ENCODE measurements around the gene HLA-DPA1. TPM values are rescaled to one million over a fixed set of nuclear protein-coding genes. Genes with fewer than 3 reads are reported as not detected.

The HLA-DPA1 gene
- total and polyA plus RNA-seq, 9 donors = 11.4 to 18.7 (median 14.6) TPM

DNA sequence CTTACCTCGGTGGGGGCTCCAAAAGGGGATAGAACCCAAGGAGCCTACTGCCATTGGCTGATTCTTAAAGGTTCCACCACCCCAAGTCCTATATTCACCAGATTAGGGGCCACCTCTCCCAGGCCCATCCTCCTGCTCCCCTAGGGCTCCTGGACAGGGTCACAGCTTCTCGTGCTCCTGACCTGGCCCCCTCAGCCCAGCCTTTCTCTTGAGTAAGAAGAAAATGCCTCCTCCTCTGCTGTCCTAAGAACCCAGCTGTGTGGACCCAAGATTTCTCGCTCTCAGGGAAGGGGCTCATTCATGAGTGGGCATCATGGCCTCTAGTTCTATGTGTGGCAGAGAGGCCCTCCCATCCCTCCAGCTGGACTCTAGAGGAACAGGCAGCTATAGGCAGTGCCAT lies 18.9 kb upstream of the HLA-DPA1 start:
- 100% methylated on average over 2 of the region's 3 CpGs for WGBS (ENCODE audit: insufficient coverage)
- no peak overlapping the region for H3K27ac ChIP-seq (ENCODE audit: low read length)
- no peaks in the 10 kb centered on the region for H3K4me1 ChIP-seq (ENCODE audit: control insufficient read depth, insufficient read depth, low read length)
- H3K36me3 ChIP-seq (ENCODE audit: control insufficient read depth, insufficient read depth, low read length) = no peaks in the 10 kb centered on the region
- peaks cover 5% of the 10 kb centered on the region for H3K27me3 ChIP-seq (ENCODE audit: control insufficient read depth, insufficient read depth, low read length)
- H3K4me3 ChIP-seq (ENCODE audit: low read length) = no peak overlapping the region
- DNase-seq = no peak
- H3K9me3 ChIP-seq (replicated peaks; ENCODE audit: control insufficient read depth, low read depth, low read length) = no peaks in the 10 kb centered on the region

DNA sequence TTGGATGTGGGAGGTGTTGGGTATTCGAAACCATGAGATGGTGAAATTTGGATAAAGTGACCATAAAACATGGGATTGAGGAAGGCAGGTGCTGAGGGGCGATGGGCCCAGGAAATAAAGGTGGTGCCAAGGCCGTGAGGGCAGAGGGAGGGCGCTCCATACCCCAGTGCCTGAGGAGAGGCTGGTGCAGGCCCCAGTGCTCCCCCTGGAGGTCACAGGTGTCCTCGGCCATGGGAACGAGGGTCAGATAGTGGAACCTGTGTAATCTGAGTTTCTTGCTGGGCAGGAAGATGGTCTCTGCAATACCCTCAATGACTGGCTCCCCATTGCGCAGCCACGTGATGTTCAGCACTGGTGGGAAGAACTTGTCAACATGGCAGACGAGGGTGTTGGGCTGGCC lies 18.5 kb upstream of the HLA-DPA1 start:
- Histone ChIP-seq H3K36me3 (ENCODE audit: control insufficient read depth, insufficient read depth, low read length) (no peaks in the 10 kb centered on the region), H3K27me3 (ENCODE audit: control insufficient read depth, insufficient read depth, low read length) (peaks cover 4% of the 10 kb centered on the region), H3K4me1 (ENCODE audit: control insufficient read depth, insufficient read depth, low read length) (no peaks in the 10 kb centered on the region), H3K9me3 (replicated peaks; ENCODE audit: control insufficient read depth, low read depth, low read length) (no peaks in the 10 kb centered on the region), H3K27ac (ENCODE audit: low read length) (no peak overlapping the region), H3K4me3 (ENCODE audit: low read length) (no peak overlapping the region)
- 30% methylated on average over 9 of the region's 9 CpGs for WGBS (ENCODE audit: insufficient coverage)
- no peak for DNase-seq

DNA sequence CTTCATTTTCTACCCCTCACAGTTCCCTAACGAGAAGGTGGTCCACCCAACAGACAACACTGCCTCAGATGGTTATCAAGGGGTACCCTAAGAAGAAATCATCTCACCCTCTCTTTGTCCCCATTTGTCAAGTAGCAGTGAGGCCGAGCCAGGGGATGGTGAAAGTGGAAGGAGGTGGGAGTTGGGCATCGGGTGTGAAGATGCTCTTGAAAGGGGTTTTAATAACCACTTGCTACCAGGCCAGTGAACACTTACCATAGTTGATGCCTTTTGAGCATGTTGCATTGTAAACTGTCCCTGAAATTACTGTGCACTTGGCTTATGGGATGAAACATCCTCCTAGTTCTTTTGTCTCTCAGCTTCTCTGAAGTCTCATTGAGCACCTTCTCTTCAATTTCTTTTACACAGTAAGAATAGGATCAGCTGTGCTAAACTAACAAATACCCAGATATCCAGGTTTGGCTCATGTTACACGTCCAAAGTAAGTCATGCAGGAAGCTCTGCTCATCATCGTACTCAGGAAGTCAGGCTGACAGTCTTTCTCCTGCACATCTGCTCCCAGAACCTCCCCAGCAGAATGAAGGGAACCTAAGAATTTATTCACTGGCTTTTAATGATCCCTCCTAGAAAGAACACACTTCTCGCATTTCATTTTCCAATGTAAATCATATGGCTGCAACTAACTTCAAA lies 15.6 kb upstream of the HLA-DPA1 start:
- H3K36me3 ChIP-seq (ENCODE audit: control insufficient read depth, insufficient read depth, low read length) = peaks cover 2% of the 10 kb centered on the region
- no peak overlapping the region for H3K27ac ChIP-seq (ENCODE audit: low read length)
- H3K4me1 ChIP-seq (ENCODE audit: control insufficient read depth, insufficient read depth, low read length) = no peaks in the 10 kb centered on the region
- H3K9me3 ChIP-seq (replicated peaks; ENCODE audit: control insufficient read depth, low read depth, low read length) = no peaks in the 10 kb centered on the region
- 6% methylated on average over 2 of the region's 6 CpGs for WGBS (ENCODE audit: insufficient coverage)
- no peak overlapping the region for H3K4me3 ChIP-seq (ENCODE audit: low read length)
- H3K27me3 ChIP-seq (ENCODE audit: control insufficient read depth, insufficient read depth, low read length) = peaks cover 3% of the 10 kb centered on the region
- no peak for DNase-seq

DNA sequence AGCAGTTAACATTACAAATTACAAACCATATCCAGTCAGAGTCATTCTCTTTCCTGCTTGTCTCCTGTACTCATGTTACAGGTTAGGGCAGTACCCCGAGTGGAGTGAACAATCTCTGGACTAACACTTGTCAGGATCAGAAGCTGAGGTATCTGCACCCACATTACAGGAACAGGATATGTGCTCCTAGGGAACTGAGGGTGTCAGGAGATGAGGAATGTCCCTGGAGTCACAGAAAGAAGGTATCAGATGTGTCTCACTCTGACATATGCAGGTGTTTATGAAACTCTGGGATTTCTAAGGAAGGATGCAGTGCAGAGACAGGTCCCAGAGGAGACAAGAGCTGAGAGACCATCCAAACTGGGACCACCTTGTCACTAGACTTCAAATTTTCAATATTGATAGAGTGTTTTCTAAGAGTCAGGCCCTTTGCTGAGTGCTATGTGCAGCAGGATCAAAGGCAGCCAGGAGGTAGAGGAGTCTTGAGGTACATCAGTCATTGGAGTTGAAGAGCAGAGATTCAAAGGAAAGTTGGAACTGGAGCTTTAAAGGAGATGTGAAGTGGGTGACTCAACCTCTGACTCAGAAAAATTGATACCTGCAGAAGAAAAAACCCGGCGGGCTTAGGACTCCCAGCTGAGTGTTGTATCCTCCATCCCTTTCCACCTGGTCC lies 14.9 kb upstream of the HLA-DPA1 start:
- Histone ChIP-seq H3K4me1 (ENCODE audit: control insufficient read depth, insufficient read depth, low read length) (no peaks in the 10 kb centered on the region), H3K36me3 (ENCODE audit: control insufficient read depth, insufficient read depth, low read length) (peaks cover 2% of the 10 kb centered on the region), H3K27me3 (ENCODE audit: control insufficient read depth, insufficient read depth, low read length) (peaks cover 4% of the 10 kb centered on the region), H3K4me3 (ENCODE audit: low read length) (no peak overlapping the region), H3K9me3 (replicated peaks; ENCODE audit: control insufficient read depth, low read depth, low read length) (no peaks in the 10 kb centered on the region), H3K27ac (ENCODE audit: low read length) (no peak overlapping the region)
- WGBS (ENCODE audit: insufficient coverage) = 20% methylated on average over 1 of the region's 3 CpGs
- no peak for DNase-seq

DNA sequence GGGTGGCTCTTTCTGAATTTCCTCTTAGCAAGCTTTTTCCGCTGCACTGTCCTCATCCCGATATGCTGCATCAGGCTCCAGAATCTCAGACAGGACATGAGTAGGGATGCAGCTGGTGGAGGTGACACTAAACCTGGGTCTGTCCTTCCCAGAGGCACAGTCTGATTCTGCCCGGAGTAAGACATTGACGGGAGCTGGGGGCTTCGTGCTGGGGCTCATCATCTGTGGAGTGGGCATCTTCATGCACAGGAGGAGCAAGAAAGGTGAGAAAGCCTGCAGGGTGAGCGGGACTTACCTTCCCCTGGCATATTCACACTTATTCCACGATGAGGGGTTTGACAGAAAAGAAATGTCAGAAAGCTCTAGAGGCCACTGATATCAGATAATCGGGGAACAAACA lies 12.2 kb upstream of the HLA-DPA1 start:
- whole genome bisulfite sequencing (ENCODE audit: insufficient coverage) = 77% methylated on average over 4 of the region's 8 CpGs
- no peak overlapping the region for H3K27ac ChIP-seq (ENCODE audit: low read length)
- H3K4me3 ChIP-seq (ENCODE audit: low read length) = no peak overlapping the region
- peaks cover 4% of the 10 kb centered on the region for H3K4me1 ChIP-seq (ENCODE audit: control insufficient read depth, insufficient read depth, low read length)
- no peak for DNase-seq
- peaks cover 15% of the 10 kb centered on the region for H3K27me3 ChIP-seq (ENCODE audit: control insufficient read depth, insufficient read depth, low read length)
- peaks cover 2% of the 10 kb centered on the region for H3K36me3 ChIP-seq (ENCODE audit: control insufficient read depth, insufficient read depth, low read length)
- H3K9me3 ChIP-seq (replicated peaks; ENCODE audit: control insufficient read depth, low read depth, low read length) = no peaks in the 10 kb centered on the region

DNA sequence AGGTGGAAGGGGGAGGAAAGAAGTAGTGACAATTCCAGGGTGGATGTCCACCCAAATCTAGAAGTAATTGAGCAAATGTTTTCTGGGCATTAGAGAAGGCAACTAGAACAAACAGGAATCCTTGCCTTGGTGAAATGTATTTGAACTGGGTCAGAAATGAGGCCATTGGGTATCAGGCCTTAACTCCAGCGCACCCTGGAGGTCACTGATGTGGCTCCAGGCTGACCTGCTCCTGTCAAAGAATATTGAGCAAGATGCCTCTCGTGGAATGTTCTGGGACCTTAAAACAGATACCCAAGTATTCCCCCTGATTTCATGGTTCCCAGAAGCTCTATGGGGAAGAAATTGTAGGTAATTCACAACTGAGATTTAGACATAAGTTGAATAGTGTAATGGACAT lies 9.3 kb upstream of the HLA-DPA1 start:
- peaks cover 2% of the 10 kb centered on the region for H3K36me3 ChIP-seq (ENCODE audit: control insufficient read depth, insufficient read depth, low read length)
- WGBS (ENCODE audit: insufficient coverage) = no CpG with 5 or more reads among the region's 2 CpGs
- no peaks in the 10 kb centered on the region for H3K9me3 ChIP-seq (replicated peaks; ENCODE audit: control insufficient read depth, low read depth, low read length)
- H3K27me3 ChIP-seq (ENCODE audit: control insufficient read depth, insufficient read depth, low read length) = peaks cover 29% of the 10 kb centered on the region
- no peak overlapping the region for H3K4me3 ChIP-seq (ENCODE audit: low read length)
- no peak overlapping the region for H3K27ac ChIP-seq (ENCODE audit: low read length)
- peaks cover 6% of the 10 kb centered on the region for H3K4me1 ChIP-seq (ENCODE audit: control insufficient read depth, insufficient read depth, low read length)
- DNase-seq = peak; percentile 28

DNA sequence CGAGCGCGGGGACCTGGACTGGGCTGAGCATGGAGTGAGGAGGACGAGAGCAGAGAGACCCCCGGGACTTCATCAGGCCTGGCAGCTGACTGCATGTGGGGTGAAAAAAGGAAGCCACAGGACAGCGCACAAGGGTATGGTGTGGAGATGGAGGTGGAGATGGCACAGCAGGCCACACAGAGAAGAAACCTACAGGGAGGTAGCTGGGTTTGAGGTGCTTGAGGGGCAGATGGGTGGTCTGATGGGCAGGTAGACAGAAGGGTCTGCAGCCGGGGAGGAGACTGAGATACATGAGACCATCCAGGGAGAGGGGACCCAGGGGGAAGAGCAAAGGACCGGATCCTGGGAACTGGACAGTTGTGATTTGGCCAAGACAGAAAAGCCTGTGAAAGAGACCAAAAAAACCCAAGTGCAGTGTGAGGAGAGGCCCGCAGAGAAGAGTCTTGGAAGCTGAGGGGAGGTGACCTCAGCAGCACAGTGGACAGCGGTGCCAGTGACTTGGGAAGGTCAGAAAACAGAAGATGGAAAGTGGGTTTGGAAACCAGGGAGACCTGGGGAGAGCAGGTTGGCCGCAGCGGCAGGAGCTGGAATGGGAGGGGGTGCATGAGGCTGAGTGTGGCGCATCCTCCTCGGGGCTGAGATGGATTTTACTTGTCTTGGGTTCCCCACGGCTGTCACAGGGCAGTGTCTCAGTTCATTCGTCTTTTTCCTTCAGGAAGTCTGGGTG lies 7.8 kb upstream of the HLA-DPA1 start:
- peaks cover 29% of the 10 kb centered on the region for H3K27me3 ChIP-seq (ENCODE audit: control insufficient read depth, insufficient read depth, low read length)
- H3K36me3 ChIP-seq (ENCODE audit: control insufficient read depth, insufficient read depth, low read length) = peaks cover 2% of the 10 kb centered on the region
- no peaks in the 10 kb centered on the region for H3K9me3 ChIP-seq (replicated peaks; ENCODE audit: control insufficient read depth, low read depth, low read length)
- H3K4me1 ChIP-seq (ENCODE audit: control insufficient read depth, insufficient read depth, low read length) = peaks cover 6% of the 10 kb centered on the region
- 50% methylated on average over 16 of the region's 16 CpGs for WGBS (ENCODE audit: insufficient coverage)
- H3K4me3 ChIP-seq (ENCODE audit: low read length) = peak overlapping the region; percentile 25
- peak; percentile 9 for DNase-seq
- H3K27ac ChIP-seq (ENCODE audit: low read length) = no peak overlapping the region

DNA sequence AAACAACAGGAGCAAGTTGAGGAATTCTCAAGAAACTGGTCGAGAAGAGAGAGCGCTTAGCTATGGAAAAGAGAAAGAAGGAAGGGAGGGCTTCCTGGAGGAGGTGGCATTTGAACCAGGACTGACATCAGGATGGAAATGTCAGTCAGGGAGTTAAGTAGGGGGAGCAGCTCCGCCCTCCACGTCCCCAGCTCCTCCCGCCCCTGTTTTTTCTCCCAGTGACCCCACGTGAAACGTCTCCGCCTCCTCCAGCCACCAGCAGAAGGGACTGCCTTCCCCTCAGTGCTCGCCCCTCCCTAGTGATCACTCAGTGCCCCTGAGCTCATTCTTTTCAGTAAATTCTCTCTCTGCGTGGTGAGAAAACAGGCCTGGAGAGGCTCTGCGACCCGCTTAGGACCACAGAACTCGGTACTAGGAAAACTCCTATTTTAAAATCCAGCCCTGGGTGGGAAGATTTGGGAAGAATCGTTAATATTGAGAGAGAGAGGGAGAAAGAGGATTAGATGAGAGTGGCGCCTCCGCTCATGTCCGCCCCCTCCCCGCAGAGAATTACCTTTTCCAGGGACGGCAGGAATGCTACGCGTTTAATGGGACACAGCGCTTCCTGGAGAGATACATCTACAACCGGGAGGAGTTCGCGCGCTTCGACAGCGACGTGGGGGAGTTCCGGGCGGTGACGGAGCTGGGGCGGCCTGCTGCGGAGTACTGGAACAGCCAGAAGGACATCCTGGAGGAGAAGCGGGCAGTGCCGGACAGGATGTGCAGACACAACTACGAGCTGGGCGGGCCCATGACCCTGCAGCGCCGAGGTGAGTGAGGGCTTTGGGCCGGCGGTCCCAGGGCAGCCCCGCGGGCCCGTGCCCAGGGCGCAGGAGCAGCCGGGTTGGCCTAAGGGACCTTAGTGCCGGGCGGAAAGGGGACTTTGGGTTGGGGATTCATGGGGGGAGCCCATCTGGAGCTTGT lies 7.0 kb upstream of the HLA-DPA1 start:
- H3K4me3 ChIP-seq (ENCODE audit: low read length) = peak overlapping the region; percentile 25
- DNase-seq = peak; percentile 81
- peaks cover 30% of the 10 kb centered on the region for H3K27me3 ChIP-seq (ENCODE audit: control insufficient read depth, insufficient read depth, low read length)
- 8% methylated on average over 38 of the region's 49 CpGs for WGBS (ENCODE audit: insufficient coverage)
- H3K4me1 ChIP-seq (ENCODE audit: control insufficient read depth, insufficient read depth, low read length) = peaks cover 6% of the 10 kb centered on the region
- peak overlapping the region; percentile 56 for H3K27ac ChIP-seq (ENCODE audit: low read length)
- H3K9me3 ChIP-seq (replicated peaks; ENCODE audit: control insufficient read depth, low read depth, low read length) = no peaks in the 10 kb centered on the region
- no peaks in the 10 kb centered on the region for H3K36me3 ChIP-seq (ENCODE audit: control insufficient read depth, insufficient read depth, low read length)

DNA sequence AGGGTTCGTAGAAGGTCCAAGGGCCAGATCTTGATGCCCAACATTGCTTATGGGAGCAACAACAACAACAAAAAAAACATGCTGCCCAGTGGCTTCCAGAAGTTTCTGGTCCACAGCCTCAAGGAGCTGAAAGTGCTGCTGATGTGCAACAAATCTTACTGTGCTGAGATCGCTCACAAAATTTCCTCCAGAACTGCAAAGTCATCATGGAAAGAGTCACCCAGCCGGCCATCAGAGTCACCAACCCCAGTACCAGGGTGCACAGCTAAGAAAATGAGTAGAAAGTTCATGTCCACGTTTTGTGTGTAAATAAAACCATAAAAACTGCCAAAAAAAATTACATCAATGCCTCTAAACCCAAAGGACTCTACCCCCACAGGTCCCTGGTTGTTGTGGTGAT lies 6.1 kb upstream of the HLA-DPA1 start:
- H3K4me3 ChIP-seq (ENCODE audit: low read length) = no peak overlapping the region
- peaks cover 6% of the 10 kb centered on the region for H3K4me1 ChIP-seq (ENCODE audit: control insufficient read depth, insufficient read depth, low read length)
- no peak overlapping the region for H3K27ac ChIP-seq (ENCODE audit: low read length)

More for the DNA sequence above, 6.1 kb upstream of the HLA-DPA1 start:
- no peaks in the 10 kb centered on the region for H3K36me3 ChIP-seq (ENCODE audit: control insufficient read depth, insufficient read depth, low read length)
- DNase-seq = no peak
- H3K9me3 ChIP-seq (replicated peaks; ENCODE audit: control insufficient read depth, low read depth, low read length) = no peaks in the 10 kb centered on the region
- 100% methylated on average over 1 of the region's 4 CpGs for WGBS (ENCODE audit: insufficient coverage)
- peaks cover 30% of the 10 kb centered on the region for H3K27me3 ChIP-seq (ENCODE audit: control insufficient read depth, insufficient read depth, low read length)

Measured in muscle of leg (tissue), 11 donors.